ENCODE measurements around the gene CD300C.

The CD300C gene

DNA sequence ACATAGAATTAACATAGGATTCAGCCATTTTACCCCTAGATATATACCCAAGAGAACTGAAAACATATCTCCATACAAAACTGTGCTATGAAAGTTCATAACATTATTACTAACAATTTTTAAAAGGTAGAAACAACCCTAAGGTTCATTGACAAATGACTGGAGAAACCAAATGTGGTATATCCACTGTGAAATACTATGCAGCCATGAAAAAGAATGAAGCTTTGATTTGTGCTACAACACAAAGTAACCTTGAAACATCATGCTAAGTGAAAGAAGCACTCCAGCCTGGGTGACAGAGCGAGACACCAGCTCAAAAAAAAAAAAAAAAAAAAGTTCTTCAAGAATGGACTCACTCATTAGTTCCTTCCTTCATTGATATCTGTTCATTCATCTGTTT lies 45.6 kb upstream of the CD300C start:
- H3F3A ChIP-seq (ENCODE audit: insufficient read depth, low read length): no peaks in the 10 kb centered on the region
- DNase-seq: no peak

DNA sequence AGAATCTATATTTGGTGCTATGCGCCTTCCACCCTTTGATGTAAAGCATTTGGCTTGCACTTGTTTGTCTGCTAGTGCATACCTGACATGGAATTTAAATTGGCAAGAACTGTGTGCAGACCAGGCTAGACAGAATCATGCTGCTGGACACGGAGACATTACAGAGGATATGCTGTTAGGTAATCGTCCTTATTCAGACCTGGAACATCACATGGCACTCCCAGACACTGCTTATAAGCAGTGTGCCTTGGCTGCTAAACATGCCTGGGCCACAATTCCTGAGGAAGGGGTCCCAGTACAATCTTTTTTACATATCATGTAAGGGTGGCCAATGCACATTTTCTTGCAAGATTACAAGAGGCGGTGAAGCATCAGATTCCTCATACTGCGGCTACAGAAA lies 39.8 kb upstream of the CD300C start:
- no peak overlapping the region for H2AFZ ChIP-seq (ENCODE audit: low read length)
- H3K27me3 ChIP-seq (replicated peaks; ENCODE audit: insufficient read depth, low read length): peaks cover 92% of the 10 kb centered on the region
- H3K4me2 ChIP-seq (ENCODE audit: low read depth, low read length): no peak overlapping the region
- no peak overlapping the region for H3K9ac ChIP-seq (ENCODE audit: low read length)
- H3K9me2 ChIP-seq (replicated peaks; ENCODE audit: insufficient read depth, low read length): no peaks in the 10 kb centered on the region
- H3K9me3 ChIP-seq (replicated peaks; ENCODE audit: insufficient read depth, low read length): no peaks in the 10 kb centered on the region
- DNase-seq: no peak
- no peak overlapping the region for H3K4me3 ChIP-seq (ENCODE audit: low read length)
- no peaks in the 10 kb centered on the region for H3K4me1 ChIP-seq (ENCODE audit: low read length)
- no peak overlapping the region for H3K27ac ChIP-seq (ENCODE audit: low read length)
- no peaks in the 10 kb centered on the region for H3K79me2 ChIP-seq (ENCODE audit: low read length)
- no peaks in the 10 kb centered on the region for H3K36me3 ChIP-seq (replicated peaks; ENCODE audit: insufficient read depth, low read length)
- no peaks in the 10 kb centered on the region for H3F3A ChIP-seq (ENCODE audit: insufficient read depth, low read length)
- no peaks in the 10 kb centered on the region for H4K20me1 ChIP-seq (ENCODE audit: insufficient read depth, low read length)
- TF ChIP-seq CTCF (IDR thresholded peaks at IDR 0.05; ENCODE audit: low read length): no peak
- TF ChIP-seq EZH2 (optimal IDR thresholded peaks at IDR 0.05; ENCODE audit: low read depth, low read length): no peak
- no peak for TF ChIP-seq EZH2phosphoT487 (IDR thresholded peaks at IDR 0.05; ENCODE audit: low read length)

More for the DNA sequence above, 45.6 kb upstream of the CD300C start:
- no peaks in the 10 kb centered on the region for H3K9me3 ChIP-seq (replicated peaks; ENCODE audit: insufficient read depth, low read length)
- no peaks in the 10 kb centered on the region for H3K79me2 ChIP-seq (ENCODE audit: low read length)
- H3K4me2 ChIP-seq (ENCODE audit: low read depth, low read length): no peak overlapping the region
- H3K9ac ChIP-seq (ENCODE audit: low read length): no peak overlapping the region
- no peaks in the 10 kb centered on the region for H3K9me2 ChIP-seq (replicated peaks; ENCODE audit: insufficient read depth, low read length)
- H4K20me1 ChIP-seq (ENCODE audit: insufficient read depth, low read length): no peaks in the 10 kb centered on the region
- H3K27ac ChIP-seq (ENCODE audit: low read length): no peak overlapping the region
- TF ChIP-seq EZH2phosphoT487 (IDR thresholded peaks at IDR 0.05; ENCODE audit: low read length): no peak
- no peak for TF ChIP-seq EZH2 (optimal IDR thresholded peaks at IDR 0.05; ENCODE audit: low read depth, low read length)
- no peak for TF ChIP-seq CTCF (IDR thresholded peaks at IDR 0.05; ENCODE audit: low read length)
- H2AFZ ChIP-seq (ENCODE audit: low read length): no peak overlapping the region
- H3K4me3 ChIP-seq (ENCODE audit: low read length): no peak overlapping the region
- H3K36me3 ChIP-seq (replicated peaks; ENCODE audit: insufficient read depth, low read length): no peaks in the 10 kb centered on the region
- peaks cover 93% of the 10 kb centered on the region for H3K27me3 ChIP-seq (replicated peaks; ENCODE audit: insufficient read depth, low read length)
- no peaks in the 10 kb centered on the region for H3K4me1 ChIP-seq (ENCODE audit: low read length)

GRCh38 chr17:74584292-74585060 lies 38.6 kb upstream of the CD300C start:
- Histone ChIP-seq H3K36me3 (replicated peaks; ENCODE audit: insufficient read depth, low read length) (no peaks in the 10 kb centered on the region), H2AFZ (ENCODE audit: low read length) (no peak overlapping the region)

More at GRCh38 chr17:74584292-74585060, 38.6 kb upstream of the CD300C start:
- H3K9ac ChIP-seq (ENCODE audit: low read length): no peak overlapping the region
- no peak overlapping the region for H3K4me3 ChIP-seq (ENCODE audit: low read length)
- H3K4me2 ChIP-seq (ENCODE audit: low read depth, low read length): no peak overlapping the region
- no peak overlapping the region for H3K27ac ChIP-seq (ENCODE audit: low read length)
- peaks cover 89% of the 10 kb centered on the region for H3K27me3 ChIP-seq (replicated peaks; ENCODE audit: insufficient read depth, low read length)
- no peaks in the 10 kb centered on the region for H3K79me2 ChIP-seq (ENCODE audit: low read length)
- H3K4me1 ChIP-seq (ENCODE audit: low read length): no peaks in the 10 kb centered on the region
- H3K9me3 ChIP-seq (replicated peaks; ENCODE audit: insufficient read depth, low read length): no peaks in the 10 kb centered on the region
- no peaks in the 10 kb centered on the region for H3K9me2 ChIP-seq (replicated peaks; ENCODE audit: insufficient read depth, low read length)
- H4K20me1 ChIP-seq (ENCODE audit: insufficient read depth, low read length): no peaks in the 10 kb centered on the region
- no peaks in the 10 kb centered on the region for H3F3A ChIP-seq (ENCODE audit: insufficient read depth, low read length)
- DNase-seq: no peak
- TF ChIP-seq EZH2 (optimal IDR thresholded peaks at IDR 0.05; ENCODE audit: low read depth, low read length): no peak
- no peak for TF ChIP-seq CTCF (IDR thresholded peaks at IDR 0.05; ENCODE audit: low read length)

All from MM.1S (cell line).